Cerebellar nuclear complex (tissue), 1 donor: Measurements from ENCODE around the gene HNRNPR.

ENCODE experiments used
- DNase-seq, 2 experiments: peaks; one replicate each; lab custom pipeline; 2025; lab: John Stamatoyannopoulos, UW

HNRNPR gene

GRCh38 chr1:23368562-23369334 is 24.7 kb upstream of the HNRNPR start:
- peak in 1 of 2 experiments; percentile 13 for DNase-seq

DNA sequence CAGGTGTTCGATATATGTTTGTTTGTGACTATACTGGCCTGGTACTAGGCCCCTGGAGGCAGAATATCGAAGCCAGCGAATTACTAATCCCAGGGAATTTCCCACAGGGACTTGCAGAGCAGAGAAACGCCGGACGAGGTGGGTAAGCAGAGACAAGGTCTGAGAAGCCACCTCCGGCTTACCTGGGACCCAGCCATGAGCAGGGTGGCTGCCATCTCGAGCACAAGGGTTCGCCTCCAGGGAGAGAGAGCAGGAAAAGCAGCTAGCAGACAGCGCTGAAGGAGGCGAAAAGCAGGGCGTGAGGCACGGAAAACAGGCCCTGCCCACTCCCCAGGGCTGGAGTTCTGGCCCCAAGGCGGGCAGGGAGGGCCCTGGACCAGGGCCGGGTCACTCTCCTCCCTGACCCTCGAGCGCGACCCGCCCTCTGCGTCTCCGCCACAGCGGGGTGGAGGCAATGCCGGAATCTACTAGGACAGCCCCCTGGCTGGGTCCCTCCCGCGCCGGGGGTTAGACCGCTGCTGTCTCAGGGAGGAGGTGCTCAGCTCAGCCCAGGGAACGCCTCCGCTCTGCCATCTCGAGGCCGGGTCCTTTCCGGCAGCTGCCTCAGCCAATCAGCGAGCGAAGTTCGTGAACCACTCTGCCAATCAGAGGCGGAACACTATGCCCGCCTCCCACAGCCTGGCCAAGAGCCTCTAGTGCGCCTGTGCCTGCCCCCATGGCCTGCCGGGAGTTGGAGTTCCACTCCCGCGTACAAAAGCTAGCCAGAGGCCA is 23.9 kb upstream of the HNRNPR start:
- peak; percentile 91 to 94 for DNase-seq

DNA sequence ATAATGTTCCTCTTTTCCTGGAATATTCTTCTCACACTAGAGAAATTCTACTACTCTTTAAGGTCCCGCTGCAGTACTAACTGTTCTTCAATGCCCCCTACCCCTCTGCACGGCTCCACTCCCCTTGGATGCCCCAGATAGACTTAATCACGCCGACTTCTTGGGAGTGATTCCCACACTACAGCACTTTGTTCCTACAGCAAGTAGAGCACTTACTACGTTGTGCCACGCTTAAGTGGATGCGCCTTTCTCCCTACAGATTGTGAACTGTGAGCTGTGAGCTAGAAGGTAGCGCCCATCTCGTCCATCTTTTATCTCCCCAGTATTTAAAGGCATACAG is 23.3 kb upstream of the HNRNPR start:
- DNase-seq = no peak

DNA sequence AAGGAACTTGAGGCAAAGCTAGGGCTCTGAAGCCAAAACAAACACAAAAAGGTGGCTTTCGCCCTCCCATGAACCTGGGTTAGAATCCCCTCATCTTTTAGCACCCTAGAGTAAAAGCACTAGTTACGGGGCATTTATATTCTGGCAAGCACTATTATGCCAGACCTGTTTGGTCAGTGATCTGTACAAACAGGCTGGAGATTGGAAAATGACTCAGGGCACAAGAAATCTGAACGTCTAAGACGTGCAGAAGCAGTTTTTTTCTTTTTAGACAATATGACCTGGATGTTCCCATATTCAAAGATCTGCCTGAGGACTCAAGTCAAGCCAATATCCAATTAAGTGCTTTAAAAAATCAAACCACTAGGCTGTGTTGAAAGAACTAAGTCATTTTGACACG is 22.5 kb upstream of the HNRNPR start:
- no peak for DNase-seq

DNA sequence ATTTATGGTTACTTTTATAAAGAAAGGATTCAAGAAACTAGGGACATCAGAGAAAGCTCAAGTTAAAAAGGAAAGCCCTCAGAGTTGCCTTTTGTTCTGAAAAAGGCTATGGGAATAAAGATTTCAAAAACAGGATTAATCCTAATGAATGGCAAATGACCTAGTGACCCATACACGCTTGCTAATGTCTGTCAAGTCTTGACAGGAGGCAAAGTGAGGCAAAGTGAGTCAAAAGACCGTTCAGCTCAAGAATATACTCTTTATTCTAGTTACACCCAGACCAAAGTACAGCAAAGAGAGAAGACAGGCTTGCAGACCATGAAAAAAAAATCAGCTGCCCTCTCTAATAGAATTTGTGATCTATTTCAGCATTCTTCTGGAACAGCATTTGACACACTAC is 22.1 kb upstream of the HNRNPR start:
- no peak for DNase-seq

- no peak for DNase-seq
These were observed 18.2 kb upstream of the HNRNPR start for GRCh38 chr1:23362218-23362713.

- no peak for DNase-seq
These were observed 14.3 kb upstream of the HNRNPR start for GRCh38 chr1:23358310-23358875.

- no peak for DNase-seq
These were observed 13.2 kb upstream of the HNRNPR start for GRCh38 chr1:23357138-23357908.

DNA sequence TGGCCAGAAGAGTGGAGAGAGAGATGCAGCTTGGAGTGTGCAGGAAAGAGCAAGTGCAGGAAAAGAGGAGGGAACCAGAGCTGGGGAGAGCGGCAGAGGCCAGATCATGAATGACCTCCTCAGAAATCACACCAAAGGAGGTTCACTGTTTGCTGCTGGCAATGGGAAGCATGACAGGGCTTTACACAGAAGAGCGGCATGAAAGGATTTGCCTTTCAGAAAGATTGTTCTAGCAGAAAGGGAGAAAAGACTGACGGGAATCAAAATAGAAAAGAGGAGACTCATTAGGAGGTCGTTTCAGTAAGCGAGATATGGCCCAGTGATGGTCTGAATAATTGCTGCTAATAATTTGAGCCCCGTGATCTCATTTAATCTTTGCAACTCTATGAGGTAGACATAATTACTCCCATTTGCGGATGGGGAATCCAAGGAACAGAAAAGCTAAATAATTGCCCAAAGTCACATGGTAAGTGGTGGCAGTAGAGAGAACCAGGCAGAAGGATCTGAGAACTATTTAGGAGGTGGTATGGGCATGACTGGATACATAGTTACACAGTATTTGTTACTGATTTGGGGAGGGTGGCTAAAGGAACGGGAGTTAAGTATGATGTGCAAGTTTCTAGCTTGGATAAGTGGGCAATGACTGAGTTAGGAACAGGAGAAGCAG is 12.5 kb upstream of the HNRNPR start:
- no peak for DNase-seq

GRCh38 chr1:23354245-23354644 is 10.2 kb upstream of the HNRNPR start:
- DNase-seq = no peak

- DNase-seq = no peak
These were observed 8.1 kb upstream of the HNRNPR start for GRCh38 chr1:23352096-23352695.

- no peak for DNase-seq
These were observed 1.8 kb upstream of the HNRNPR start for GRCh38 chr1:23345920-23346319.

DNA sequence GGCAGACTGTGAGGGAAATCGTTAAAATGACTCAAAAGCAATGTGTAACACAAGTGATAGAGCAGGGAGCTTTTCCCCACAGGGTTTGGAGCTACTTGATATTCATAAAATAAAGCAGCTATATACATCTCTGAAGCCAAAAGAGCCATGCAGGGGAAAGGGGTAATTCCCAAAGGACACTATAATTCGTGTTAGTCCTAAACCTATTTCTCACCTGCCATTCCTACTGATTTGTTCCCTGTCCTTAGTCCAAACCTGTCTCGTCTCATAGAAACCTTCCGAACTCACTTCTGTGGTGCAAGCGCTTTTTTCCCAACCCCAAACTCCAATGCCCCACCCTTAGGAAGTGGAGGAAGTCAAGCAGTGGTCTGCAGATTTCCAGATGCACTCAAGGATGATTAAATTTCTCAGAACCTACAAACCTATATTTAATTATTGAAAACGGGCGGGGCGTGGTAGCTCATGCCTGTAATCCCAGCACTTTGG is 946 bp upstream of the HNRNPR start:
- no peak for DNase-seq

GRCh38 chr1:23343221-23344110 is 618 bp downstream of the HNRNPR start:
- DNase-seq = no peak

DNA sequence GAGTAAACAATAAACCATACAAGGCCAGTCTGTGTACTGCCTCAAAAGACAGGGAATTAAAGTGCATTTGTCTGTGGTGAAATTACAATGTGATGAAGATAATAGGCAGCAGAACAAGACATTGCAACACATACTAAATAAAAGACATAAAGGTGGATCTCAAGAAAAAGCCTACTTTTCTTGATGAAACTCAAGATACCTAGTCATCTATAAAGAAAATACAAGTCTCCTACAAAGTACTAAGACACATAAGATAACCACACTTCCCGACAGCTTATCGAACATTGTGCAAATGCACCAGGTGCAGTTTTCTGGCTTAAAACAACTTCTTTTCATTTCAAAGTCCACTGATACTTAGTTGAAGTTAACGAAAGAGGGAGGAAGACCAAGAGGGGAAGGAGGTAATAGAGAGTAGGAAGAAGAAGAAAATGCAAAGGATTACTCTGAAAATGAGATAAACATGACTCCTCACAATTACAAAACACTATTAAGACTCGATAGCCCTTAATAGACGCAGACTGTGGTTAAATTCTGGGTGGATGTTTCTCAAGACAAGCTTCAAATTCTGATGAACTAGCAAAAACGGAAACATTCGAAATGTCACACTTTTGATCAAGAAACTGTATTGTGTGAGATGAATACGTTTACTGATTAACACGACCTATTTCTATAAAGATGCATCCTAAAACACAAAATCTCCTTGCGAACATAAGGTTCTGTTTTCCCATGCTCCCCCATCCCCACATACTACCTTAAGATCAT is 2.0 kb downstream of the HNRNPR start:
- no peak for DNase-seq

DNA sequence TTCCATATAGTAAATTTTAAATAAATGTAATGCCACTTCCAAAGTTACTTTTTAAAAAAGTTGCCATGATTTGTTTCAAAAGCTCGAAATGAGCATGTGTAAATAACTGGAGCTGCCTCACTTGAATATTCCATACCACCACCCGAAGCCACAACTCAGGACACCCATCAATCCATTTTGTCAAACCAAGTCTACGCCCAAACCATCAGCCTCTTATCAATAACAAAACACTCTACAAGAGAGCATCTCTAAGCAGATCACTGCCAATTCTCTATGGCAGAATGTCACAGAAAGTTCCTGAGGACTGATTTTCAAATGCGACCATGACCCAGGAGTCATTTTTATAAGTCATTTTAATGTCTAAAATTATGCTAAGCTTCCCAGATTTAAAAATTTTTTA is 4.5 kb downstream of the HNRNPR start:
- DNase-seq = no peak

GRCh38 chr1:23337869-23338268 is 6.2 kb downstream of the HNRNPR start:
- no peak for DNase-seq

DNA sequence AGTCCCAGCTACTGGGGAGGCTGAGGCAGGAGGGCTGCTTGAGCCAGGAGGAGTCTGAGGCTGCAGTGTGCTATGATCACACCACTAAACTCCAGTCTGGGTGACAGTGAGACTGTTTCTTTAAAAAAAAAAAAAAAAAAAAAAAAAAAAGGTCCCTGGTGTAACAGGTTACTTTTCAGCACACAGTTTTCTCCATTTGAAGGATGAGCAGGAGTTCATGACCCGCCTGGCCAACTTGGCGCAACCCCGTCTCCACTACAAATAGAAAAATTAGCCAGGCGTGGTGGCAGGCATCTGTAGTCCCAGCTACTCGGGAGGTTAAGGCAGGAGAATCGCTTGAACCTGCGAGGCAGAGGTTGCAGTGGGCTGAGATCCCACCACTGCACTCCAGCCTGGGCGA is 12.4 kb downstream of the HNRNPR start:
- no peak for DNase-seq

DNA sequence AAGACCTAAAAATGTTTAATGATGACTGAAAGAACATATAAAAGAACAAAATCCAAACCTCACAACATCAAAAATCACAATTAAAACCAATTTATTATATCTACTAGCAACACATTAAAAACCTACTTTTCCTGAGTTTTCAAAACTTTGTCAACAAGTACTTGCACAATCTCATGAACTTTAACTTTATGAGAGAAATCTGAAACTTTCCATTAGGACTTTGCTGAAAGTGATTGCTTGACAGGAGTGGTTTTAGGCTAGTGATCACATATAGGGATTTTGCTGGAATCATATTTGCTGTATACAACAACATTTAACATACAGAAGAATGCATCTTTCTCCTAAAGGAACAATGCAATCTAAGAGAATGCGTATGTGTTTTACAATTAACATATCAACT is 13.2 kb downstream of the HNRNPR start:
- DNase-seq = no peak
